ENCODE data around the gene USH1C. TPM values are rescaled to one million over a fixed set of nuclear protein-coding genes. Genes with fewer than 3 reads are reported as not detected.

The USH1C gene
- total RNA-seq, 1 experiment from 2014 or later, result 1.0 TPM

GRCh38 chr11:17572791-17573460 lies 28.7 kb upstream of the USH1C start:
- Histone ChIP-seq H3K14ac (ENCODE audit: insufficient read depth, low read length) (no peak overlapping the region), H2AK5ac (ENCODE audit: insufficient read length, low read length) (no peak overlapping the region), H4K91ac (ENCODE audit: insufficient read length, low read depth, low read length) (no peak overlapping the region), H4K5ac (ENCODE audit: insufficient read length, low read depth, low read length) (no peak overlapping the region), H3K79me1 (ENCODE audit: insufficient read depth, low read depth, low read length, poor library complexity, severe bottlenecking) (no peaks in the 10 kb centered on the region), H3K23me2 (ENCODE audit: insufficient read length, low read depth, low read length, poor library complexity, severe bottlenecking) (no peaks in the 10 kb centered on the region), H3K23ac (ENCODE audit: insufficient read length, low read depth, low read length) (no peak overlapping the region), H3K56ac (ENCODE audit: insufficient read length, low read depth, low read length) (no peak overlapping the region), H3K18ac (ENCODE audit: insufficient read length, low read depth, low read length) (no peak overlapping the region), H3K79me2 (ENCODE audit: insufficient read depth, low read length) (no peaks in the 10 kb centered on the region), H3K4me1 (ENCODE audit: insufficient read depth, low read length) (no peaks in the 10 kb centered on the region), H3K9me3 (ENCODE audit: control insufficient read depth, low read depth, low read length) (no peaks in the 10 kb centered on the region), H2AFZ (ENCODE audit: low read length) (no peak overlapping the region), H2BK12ac (ENCODE audit: insufficient read length, low read depth, low read length) (no peak overlapping the region), H2BK5ac (ENCODE audit: insufficient read length, low read length) (no peak overlapping the region), H3K4me2 (ENCODE audit: insufficient read depth, insufficient read length, low read length) (no peak overlapping the region), H2BK20ac (ENCODE audit: low read depth, low read length, poor library complexity, severe bottlenecking) (no peak overlapping the region), H3T11ph (ENCODE audit: low read length) (no peak overlapping the region), H3K27ac (ENCODE audit: insufficient read length, low read depth, low read length) (no peak overlapping the region), H3K4ac (ENCODE audit: low read depth, low read length) (no peak overlapping the region), H3K27me3 (ENCODE audit: insufficient read depth, low read length) (no peaks in the 10 kb centered on the region), H3K9ac (ENCODE audit: extremely low read depth, insufficient read length, low read length) (no peak overlapping the region), H4K20me1 (ENCODE audit: control insufficient read depth, insufficient read depth, insufficient read length) (no peaks in the 10 kb centered on the region), H2BK15ac (ENCODE audit: low read depth, low read length) (no peak overlapping the region), H4K8ac (replicated peaks; ENCODE audit: insufficient read length, low read depth, low read length) (no peak overlapping the region), H2BK120ac (ENCODE audit: low read depth, low read length, poor library complexity, severe bottlenecking) (no peak overlapping the region)
- no peak overlapping the region; a peak in 1 of 7 replicates for H3K27ac Mint-ChIP-seq
- no peaks in the 10 kb centered on the region for H3K36me3 Mint-ChIP-seq (ENCODE audit: insufficient read depth in 1 of 3, low read depth in 3 of 3)
- H3K4me1 Mint-ChIP-seq, result peaks cover 10 to 28% of the 10 kb centered on the region in 2 experiments
- no CpG with 5 or more reads among the region's 20 CpGs for WGBS (ENCODE audit: extremely low coverage, insufficient read length, low lambda C conversion rate)
- H3K27me3 Mint-ChIP-seq (ENCODE audit: low read depth), result peaks cover 9% of the 10 kb centered on the region
- H3K4me3 Mint-ChIP-seq, result no peak overlapping the region
- no peaks in the 10 kb centered on the region for H3K9me3 Mint-ChIP-seq
- peak; percentile 19 for DNase-seq
- no peak for TF ChIP-seq CTCF (conservative IDR thresholded peaks at IDR 0.05)
